ENCODE data around the gene TSSC4.
"Not testable (repeated sequence)": the region's sequence is repeated elsewhere in the genome, so short reads cannot be mapped to it uniquely, and the experiment has no call there.

TSSC4 gene

DNA sequence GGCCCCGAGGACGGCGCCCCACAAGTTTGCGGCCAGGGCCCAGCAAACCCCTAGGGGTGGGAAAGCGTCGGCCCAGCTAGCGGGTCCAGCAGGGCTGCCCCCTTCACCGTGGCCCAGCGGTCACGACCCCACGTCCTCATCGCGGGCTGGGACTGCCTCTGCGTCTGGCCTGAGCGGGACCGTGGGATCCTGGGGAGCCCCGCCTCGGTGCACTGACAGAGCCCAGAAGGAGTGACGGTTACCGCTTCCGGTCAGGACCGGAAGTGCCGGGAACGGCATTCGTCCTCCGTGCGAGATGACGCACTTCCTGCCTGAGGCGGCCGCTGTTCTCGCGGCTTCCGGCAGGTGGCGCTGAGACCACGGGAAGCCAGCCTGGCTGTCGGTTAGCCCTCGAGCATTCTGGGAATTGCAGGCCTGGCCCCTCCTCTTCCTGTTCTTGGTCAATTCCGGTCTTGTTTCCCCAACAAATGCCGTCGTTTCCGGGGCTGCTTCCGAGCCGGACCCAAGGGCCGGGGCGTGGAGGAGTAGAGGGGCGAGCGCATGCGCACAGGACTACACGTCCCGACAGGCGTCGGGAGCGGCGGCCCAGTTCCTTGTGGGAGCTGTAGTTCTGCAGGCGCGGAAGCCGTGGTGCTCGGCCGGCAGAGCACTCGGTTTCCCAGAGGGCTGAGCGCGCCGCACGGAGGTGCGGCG lies at the start of gene TSSC4:
Gene TSSC4, plus strand, starts transcription at position 682 of the 693 bp plus-strand sequence. CDS start 1,884 bp downstream, outside the sequence.
- peak; percentile 98 to 99 (median 99) for DNase-seq (ENCODE audit: low read depth in 3 of 3)

DNA sequence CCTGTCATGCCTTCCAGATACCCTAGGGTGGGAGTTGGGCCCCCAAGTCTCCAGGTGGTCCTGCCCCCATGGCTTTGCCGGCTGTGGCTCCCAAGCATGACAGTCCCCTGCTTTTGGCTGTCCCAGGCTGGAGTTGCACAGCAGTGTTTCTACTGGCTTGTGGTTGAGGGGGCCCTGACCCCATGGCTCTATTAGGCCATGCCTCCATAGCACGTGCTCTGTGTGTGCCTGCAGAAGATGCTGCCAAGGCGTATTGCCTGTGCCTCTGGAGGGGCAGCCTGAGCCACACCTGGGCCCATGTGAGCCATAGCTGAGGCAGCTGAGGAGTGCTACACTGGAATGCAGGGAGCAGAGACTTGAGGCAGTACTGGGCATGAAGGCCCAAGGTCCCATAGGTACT lies 48.8 kb upstream of the TSSC4 start:
- no peak for DNase-seq (ENCODE audit: low read depth in 3 of 3)

DNA sequence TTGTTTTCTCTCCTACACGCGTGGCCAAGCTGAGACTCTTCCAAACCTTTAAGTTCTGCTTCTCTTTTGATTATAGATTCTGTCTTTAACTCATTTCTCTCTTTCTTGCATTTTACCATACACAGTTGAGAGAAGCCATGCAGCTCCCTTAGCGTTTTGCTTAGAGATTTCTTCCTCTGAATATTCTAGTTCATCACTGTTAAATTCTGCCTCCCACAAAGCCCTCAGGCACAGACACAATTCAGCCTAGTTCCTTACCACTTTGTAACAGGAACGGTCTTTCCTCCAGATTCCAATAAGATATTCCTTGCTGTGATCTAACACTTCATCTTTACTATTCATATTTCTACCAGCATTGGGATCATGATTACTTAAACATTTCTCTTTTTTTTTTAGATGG lies 48.1 kb upstream of the TSSC4 start:
- no peak for DNase-seq (ENCODE audit: low read depth in 3 of 3)

DNA sequence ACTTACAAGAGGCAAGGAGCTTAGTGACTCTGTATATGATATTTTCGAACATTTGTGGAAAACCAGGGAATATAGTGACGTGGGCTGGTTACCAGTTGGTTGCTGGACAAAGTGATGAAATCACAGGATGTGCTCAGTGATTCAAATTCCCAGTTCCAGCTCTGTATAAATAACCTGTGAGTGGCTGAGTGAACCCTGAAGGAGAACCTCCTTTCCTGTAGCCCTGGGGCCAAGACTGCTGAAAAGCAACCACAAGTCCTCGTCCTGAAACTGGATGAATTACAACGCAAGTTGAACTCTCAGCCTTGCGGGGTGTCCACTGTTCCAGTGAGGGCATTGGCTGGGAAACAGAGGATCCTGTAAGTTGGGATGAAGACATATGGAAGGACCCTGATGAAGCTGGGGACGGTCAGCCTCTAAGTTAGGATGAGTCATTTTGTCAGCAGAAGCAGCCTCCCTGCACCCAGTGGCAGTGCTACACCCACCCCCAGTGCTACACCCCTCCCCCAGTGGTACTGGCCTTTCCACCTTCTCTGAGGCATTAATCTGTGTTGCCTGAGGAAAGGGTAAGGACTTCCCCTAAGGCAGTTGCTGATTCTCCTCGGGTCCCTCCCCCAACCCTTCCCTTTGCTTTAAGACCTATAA lies 45.4 kb upstream of the TSSC4 start:
- DNase-seq (ENCODE audit: low read depth in 3 of 3) = no peak

DNA sequence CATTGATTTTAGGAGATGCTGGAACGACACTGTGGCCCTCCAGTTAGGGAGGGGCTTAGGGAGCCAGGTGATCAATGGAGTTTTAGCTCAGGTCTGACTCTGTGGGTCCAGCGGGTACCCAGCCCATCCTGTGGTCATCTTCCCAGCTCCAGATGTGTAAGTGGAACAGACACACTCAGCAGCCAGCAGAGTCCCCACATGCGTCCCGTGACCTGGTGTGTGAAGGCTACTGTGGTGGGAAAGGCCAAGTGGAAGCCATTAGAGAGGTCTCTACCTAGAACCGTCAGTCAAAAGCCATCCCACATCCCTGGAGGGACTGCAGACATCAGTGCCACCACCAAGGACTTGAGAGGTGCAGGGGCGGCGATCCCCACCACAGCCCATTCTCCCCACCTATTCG lies 43.3 kb upstream of the TSSC4 start:
- DNase-seq (ENCODE audit: low read depth in 3 of 3) = no peak

DNA sequence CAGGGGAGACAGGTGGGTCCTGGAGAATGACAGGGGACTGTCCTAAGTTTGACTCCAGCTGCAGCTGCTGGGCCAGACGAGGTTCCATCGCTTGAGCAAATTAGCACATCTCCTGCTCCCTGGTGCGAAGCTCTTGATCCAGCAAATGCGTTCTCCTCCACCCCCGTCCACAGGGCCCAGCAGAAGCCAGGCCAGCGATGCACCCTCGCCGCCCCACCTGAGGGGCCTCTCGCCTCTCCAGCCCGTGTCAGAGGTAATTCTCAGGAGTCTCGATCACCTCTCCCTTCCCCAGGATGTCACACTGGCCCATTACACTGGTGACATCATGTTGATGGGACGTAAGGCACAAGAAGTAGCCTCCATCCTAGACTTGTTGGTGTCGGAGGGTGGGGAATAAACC lies 42.9 kb upstream of the TSSC4 start:
- not testable (repeated sequence) for DNase-seq (ENCODE audit: low read depth in 3 of 3)

DNA sequence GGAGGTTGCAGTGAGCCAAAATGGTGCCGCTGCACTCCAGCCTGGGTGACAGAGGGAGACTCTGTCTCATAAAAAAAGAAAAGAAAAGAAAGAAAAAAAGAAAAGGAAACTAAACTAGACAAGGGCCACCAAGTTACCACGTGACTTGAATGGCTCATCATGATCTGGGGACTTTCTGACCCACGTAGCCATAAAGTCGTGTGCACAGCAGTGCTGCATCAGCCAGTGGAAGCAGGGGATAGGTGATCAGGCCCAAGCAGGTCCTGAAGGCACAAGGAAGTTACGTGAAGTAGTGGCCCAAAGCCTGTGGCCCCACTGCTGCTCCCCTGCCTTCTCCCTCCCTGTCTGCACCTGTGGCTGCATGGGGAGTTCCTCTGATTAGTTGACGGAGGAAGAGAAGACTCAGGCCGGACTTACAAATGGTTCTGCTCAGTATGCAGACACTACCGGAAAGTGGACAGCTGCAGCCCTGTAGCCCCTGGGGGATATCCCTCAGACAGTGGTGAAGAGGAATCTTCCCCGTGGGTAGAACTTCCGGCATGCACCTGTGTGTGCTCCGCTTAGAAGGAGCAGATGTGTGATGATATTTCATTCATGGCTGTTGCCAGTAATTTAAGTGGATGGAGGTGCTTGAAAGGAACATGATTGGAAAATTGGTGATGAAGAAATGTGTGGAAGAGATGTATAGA lies 41.7 kb upstream of the TSSC4 start:
- DNase-seq (ENCODE audit: low read depth in 3 of 3) = no peak

DNA sequence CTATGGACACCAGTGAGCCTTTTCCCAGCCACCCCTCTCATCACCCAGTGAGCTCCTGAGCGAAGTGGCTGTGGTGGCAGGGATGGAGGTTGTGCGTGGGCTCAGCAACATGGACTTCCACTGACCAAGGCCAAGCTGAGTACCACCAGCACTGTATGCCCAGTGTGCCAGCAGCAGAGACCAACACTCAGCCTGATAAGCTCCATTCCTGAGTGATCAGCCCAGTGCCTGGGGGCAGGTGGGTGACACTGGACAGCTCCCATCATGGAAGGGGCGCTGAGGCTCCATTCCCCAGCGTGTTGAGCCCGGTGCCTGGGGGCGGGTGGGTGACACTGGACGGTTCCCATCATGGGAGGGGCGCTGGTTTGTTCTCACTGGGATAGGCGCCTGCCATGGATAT lies 41.0 kb upstream of the TSSC4 start:
- no peak for DNase-seq (ENCODE audit: low read depth in 3 of 3)

DNA sequence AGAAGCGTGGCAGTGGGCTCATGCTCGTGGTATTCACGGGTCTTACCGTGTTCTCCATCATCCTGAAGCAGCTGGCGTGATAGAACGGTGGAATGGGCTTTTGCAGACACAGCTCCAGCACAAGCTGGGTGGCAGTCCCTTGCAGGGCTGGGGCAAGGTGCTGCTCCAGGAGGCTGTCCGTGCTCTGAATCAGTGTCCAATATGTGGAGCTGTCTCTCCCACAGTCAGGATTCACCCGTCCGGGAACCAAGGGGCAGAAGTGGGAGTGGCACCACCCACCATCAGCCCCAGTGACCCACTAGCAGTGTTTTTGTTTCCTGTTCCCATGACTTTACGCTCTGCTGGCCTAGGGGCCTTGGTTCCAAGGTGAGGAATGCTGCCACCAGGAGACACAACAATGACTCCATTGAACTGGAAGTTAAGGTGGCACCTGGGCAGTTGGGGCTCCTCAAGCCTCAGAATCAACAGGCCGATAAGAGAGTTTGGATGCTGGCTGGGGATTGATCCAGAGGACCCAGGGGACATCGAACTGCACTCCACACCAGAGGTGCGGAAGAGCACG lies 40.4 kb upstream of the TSSC4 start:
- no peak for DNase-seq (ENCODE audit: low read depth in 3 of 3)

DNA sequence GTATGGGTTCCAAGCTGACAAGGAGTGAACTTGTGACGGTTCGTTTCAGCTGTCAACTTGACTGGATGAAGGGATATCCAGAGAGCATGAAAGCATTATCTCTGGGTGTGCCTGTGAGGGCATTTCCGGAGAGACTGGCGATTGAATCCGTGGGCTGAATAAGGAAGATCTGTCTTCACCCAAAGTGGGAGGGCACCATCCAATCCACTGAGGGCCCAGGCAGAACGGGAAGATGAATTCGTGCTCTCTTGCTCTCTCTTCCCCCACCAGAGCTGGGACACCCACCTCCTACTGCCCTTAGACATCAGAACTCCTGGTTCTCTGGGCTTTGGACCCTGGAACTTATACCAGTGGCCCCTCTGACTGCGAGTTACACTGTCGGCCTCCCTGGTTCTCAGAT lies 39.0 kb upstream of the TSSC4 start:
- no peak for DNase-seq (ENCODE audit: low read depth in 3 of 3)

DNA sequence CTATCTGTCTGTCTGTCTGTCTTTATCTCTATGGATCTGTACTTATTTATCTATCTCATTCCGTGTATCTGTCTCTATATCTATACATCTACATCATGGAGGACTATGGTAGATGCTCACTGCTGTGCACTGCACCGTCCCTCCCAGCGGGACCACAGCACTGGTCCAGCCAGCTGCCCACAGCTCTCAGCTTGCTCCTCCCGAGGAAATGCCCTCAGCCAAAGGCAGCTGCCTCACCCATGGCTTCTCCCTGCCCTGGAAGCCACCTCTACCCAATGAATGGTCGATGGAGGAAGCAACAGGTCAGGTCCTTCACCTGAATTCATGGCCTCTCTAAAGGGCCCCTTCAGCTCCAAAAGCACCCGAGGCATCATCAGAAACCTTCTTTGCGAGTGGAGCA lies 38.1 kb upstream of the TSSC4 start:
- no peak for DNase-seq (ENCODE audit: low read depth in 3 of 3)

DNA sequence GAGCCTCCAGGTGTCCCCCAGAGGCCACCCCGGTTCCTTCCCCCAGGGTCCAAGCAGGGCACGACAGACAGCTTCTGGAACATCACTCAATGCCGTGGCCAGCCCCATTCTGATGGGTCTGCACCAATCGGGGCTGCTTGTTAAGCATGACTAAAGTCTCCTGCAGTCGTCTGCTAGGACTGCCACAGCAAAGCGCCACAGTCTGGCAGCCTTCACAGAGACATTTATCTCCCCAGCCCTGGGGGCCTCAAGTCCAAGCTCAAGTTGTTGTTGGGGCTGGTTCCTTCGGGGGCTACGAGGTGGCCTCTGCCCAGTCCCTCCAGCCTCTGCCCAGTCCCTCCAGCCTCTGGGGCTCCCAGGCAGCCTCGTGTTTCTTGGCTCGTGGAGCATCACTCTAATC lies 37.4 kb upstream of the TSSC4 start:
- no peak for DNase-seq (ENCODE audit: low read depth in 3 of 3)

DNA sequence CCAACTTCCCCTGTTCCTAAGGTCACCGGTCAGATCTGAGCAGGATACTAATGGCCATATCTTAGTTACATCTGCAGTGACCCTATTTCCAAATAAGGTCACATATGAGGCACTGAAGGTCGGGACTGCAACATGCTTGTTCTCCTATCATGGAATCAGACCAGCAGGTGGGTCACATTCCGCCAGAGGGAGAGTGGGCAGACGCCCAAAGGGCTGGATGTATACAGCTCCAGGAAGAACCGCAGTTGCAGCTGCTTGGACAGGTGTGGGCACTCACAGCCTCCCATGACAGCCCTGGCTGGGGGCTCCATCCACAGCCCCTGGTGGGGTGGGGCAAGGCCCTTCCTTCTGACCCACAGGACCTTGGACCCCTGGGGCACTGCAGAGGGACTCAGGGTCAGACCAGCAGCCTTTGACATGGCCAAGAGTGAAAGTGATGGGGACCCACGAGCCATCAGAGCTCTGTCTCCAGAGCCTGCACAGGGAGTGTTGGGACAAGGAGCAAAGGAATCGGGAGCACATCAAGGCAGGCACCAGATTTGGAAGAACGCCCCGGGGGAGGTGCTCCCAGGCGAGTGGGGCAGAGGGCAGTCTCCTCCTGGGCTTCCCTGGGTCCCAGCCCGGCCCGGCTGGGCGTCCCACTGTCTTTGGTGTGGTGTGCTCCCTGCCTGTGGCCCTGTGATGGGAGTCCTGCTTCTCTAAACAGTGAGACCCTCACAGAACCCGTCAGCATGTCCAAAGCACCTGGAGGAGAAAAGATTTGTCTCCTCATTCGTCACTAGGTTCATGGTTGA lies 36.8 kb upstream of the TSSC4 start:
- DNase-seq (ENCODE audit: low read depth in 3 of 3) = no peak

DNA sequence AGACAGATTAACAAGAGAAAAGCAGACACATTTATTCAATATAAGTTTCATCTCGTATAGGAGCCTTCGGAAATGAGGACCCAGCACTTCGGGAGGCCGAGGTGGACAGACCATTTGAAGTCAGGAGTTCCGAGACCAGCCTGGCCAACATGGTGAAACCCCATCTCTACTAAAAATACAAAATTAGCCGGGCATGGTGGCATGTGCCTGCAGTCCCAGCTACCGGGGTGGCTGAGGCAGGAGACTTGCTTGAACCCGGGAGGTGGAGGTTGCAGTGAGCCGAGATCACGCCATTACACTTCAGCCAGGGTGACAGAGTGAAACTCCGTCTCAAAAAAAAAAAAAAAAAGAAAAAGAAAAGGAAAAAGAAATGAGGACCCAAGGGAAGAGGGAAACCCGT lies 36.2 kb upstream of the TSSC4 start:
- DNase-seq (ENCODE audit: low read depth in 3 of 3) = not testable (repeated sequence)

DNA sequence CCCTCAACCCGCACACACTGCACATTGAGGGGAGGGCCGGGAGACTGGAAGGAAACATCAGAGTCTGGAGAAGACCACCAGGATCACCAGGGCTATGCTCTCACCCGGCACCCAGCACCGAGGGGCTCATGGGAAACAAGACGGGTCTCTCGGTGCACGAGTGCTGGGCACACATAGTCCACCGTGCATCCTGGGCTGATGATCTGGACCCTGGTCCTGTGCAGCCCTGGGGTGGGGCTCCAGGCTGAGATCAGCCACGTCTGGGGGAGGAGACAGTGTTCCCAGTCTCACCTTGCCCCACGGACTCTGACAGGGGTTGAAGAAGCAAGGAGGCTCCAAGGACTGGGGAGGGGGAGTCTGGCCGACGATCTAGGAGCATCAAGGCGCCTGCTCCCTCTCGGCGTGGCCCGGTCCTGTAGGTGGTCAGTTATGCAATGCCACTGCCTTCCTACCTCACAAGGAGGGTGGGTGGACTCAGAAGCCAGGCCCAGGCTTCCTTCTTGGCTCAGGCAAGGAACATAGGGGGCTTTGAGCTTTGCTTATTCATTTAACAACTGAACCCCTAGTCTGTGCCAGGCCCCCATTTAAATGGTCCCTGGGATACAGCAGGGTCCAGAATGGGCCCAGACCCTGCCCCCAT lies 34.9 kb upstream of the TSSC4 start:
- no peak for DNase-seq (ENCODE audit: low read depth in 3 of 3)

DNA sequence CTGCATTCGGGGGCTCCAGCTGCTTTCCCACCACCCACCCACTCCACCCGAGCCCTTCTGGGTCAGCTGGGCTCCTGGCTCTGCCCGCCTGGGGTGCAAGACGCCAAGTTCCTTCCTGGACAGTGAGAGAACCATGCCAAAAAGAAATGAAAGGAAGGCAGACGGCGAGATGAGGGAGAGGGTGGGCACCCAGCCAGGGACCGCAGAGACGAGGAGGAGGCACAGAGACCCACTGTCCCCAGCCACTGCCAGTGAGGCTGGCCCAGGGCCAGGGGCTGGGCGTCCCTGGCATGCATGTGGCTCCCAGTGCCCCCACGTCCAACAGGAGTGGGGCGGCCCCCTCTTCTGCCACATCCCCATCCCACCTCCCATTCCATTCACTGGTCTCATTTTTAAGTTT lies 34.3 kb upstream of the TSSC4 start:
- DNase-seq (ENCODE audit: low read depth in 3 of 3) = no peak

DNA sequence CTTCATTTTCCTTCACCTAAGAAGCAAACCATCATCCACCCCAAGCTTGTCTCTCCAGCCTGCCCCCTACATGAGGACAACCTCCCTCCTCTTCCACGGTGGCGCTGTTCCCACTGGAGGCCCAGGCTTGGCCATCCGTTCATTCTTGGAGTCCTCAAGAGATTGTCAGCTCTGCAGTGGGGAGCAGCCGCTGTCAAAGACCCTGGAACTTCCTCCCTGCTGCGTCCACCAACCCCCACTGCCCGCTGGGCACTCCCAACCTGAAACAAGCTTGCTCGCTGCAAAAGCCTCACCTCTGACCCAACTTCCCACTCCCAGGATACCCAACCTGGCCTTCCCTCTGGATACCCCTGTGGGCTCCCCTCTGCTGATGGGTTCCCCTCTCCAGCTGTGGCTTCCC lies 33.8 kb upstream of the TSSC4 start:
- no peak for DNase-seq (ENCODE audit: low read depth in 3 of 3)

DNA sequence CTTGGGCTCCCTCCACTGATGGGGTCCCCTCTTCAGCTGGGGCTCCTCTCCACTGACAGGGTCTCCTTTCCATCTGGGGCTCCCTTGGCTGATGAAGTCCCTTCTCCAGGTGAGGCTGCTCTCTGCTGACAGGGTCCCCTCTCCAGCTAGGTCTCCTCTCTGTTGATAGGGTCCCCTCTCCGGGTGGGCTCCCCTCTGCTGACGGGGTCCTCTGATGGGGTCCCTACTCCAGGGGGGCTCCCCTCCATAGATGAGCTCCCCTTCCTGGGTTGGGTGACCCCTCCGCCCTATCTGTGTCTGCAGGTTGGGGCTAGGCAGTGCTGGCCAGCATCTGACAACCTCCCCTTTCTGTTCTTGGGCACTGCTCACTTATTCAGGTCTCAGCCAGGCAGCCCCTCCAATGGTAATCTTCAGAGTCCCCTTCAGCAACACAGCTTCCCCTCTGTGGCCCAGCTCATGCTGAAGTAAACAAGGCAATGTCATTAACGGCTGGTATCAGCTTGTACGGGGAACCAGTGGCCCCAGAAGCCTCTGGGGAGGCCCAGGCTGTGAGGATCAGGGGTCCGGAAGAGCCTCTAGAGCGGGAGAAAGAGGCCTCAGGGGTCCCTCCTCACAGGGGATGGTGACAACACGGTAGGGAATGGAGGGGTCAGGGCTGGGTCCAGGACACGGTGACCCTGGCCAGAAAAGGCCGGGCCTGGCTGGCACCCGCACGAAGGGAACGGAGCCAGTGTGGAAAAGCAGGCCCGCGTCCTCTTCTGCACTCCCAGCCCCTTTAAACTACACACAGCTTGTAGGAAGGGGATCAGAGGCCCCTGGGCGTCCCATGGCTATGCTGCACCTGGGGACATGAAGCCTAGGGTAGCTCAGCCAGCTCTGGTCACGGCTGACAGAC lies 33.0 kb upstream of the TSSC4 start:
- DNase-seq (ENCODE audit: low read depth in 3 of 3) = no peak

DNA sequence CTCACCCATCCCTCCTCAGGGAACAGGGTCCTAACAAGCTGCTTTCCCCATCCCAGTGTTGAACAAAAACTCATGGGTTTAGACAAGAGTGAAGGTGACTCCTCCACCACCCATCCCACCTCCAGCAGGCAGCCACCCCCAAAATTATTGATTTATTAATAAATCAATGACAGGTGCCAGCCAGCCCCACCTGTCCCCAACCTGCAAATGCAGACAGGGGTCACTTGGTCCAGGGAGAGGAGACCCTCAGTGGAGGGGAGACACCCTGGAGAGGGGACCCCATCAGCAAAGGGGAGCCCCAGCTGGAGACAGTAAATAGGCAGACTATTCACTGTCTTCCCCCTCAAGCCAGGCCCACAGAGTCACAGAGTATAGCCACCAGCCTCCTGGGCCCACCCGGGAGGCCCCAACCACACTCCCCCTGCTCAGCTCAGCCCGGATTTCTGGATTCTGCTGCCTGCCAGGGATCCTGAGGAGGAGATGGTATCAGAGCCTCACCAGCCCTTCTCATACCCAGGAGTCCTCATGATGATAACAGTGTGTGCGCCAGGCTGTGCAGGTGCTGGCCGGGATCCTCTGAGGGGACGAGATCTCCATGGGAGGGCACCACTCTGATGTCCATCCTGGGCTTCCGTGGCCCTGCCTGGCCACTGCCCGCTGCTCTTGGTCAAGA lies 32.2 kb upstream of the TSSC4 start:
- no peak for DNase-seq (ENCODE audit: low read depth in 3 of 3)

DNA sequence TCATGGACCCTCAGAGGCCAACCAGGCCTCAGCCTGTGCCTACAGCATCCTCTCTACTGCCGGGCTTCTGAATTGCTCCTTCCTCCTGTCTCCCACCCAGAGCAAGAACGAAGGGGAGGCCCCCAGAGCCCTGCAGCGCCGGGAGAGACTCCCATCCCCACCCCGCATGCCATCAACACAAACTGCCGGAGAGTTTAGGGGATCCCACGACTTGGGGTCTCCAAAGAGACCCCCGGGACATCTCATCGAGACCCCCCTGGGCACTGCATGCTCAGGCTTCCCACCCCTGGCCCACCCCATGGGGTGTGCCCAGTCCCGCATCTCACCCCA lies 31.7 kb upstream of the TSSC4 start:
- DNase-seq (ENCODE audit: low read depth in 3 of 3) = no peak
